H1 (cell line): ENCODE measurements around the gene GALNT17. TPM values are rescaled to one million over a fixed set of nuclear protein-coding genes. Genes with fewer than 3 reads are reported as not detected.

Source experiments
- CBX5 ChIP-seq: fragments of 300-800, 300-1000 bp; sonication (generic); IDR thresholded peaks from 2 replicates; pipeline ENCODE4 v1.7.1; 2016; ENCODE audit warnings: antibody characterized with exemption, low read length, low read depth
- SAP30 ChIP-seq: fragments of 300-600 bp; sonication (generic); IDR thresholded peaks from 2 replicates; pipeline ENCODE4 v1.7.1; 2012; ENCODE audit warnings: low read length, moderate library complexity, mild to moderate bottlenecking, inconsistent platforms; ENCODE audit not compliant: insufficient read depth, insufficient replicate concordance
- polyA plus RNA-seq, 7 experiments: library from polyadenylated mRNA; depleted of rRNA in 3 of 7; stranded (reverse) in 5 of 7; unstranded in 2 of 7; fragments of >200 nt in 5 of 7; fragments of 200-250 nt in 2 of 7; gene quantifications; 1 replicate in 5 of 7; 2 replicates in 1 of 7; 4 replicates in 1 of 7; pipeline versions ENCODE4 v1.2.1 to v1.2.3, GENCODE V29; 2011 to 2013; ENCODE audit warnings: missing spikeins in 2 of 7, mixed read lengths in 2 of 7
- total RNA-seq: library from RNA; stranded (reverse); fragmentation: NEBNext Ultra II Directional; extraction: Animal tissue kit (Norgen Biotek cat#: 25700); gene quantifications from 2 replicates; pipeline ENCODE4 v1.2.1, GENCODE V29; 2021
- TF ChIP-seq, protein P1 (sequence below): fragments of 300-600 bp; sonication (generic); IDR thresholded peaks from 2 replicates; pipeline ENCODE4 v1.7.1; 2012; ENCODE audit warnings: low read length, moderate library complexity, mild to moderate bottlenecking, inconsistent platforms; ENCODE audit not compliant: insufficient replicate concordance

Gene GALNT17
- total and polyA plus RNA-seq, 2 of the 8 experiments (the other 6 are each of a cell fraction or from before 2014, with no cell fraction given): 37.7 to 47.0 TPM

DNA sequence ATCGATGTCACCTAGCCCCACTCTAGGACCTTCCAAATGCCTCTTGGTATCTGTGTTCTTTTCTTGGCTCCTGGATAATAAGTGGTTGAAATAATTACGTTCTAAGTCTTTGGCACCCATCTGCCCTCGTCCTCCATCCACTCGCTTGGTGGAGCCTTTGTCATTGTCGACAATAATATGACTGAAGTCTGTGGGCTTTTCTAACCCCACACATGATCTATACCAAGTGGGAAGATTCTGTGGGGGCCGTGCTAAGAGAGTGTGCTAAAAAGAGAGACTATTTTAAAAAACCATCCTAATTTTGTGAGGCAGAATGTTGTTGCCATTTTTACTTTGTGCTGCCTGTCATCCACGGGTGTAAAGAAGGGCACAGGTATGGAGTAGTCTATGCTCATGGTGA lies 113.1 kb downstream of the GALNT17 start (continued):
- TF ChIP-seq CBX5 (no peak), SAP30 (no peak)
- TF ChIP-seq, protein P1, sequence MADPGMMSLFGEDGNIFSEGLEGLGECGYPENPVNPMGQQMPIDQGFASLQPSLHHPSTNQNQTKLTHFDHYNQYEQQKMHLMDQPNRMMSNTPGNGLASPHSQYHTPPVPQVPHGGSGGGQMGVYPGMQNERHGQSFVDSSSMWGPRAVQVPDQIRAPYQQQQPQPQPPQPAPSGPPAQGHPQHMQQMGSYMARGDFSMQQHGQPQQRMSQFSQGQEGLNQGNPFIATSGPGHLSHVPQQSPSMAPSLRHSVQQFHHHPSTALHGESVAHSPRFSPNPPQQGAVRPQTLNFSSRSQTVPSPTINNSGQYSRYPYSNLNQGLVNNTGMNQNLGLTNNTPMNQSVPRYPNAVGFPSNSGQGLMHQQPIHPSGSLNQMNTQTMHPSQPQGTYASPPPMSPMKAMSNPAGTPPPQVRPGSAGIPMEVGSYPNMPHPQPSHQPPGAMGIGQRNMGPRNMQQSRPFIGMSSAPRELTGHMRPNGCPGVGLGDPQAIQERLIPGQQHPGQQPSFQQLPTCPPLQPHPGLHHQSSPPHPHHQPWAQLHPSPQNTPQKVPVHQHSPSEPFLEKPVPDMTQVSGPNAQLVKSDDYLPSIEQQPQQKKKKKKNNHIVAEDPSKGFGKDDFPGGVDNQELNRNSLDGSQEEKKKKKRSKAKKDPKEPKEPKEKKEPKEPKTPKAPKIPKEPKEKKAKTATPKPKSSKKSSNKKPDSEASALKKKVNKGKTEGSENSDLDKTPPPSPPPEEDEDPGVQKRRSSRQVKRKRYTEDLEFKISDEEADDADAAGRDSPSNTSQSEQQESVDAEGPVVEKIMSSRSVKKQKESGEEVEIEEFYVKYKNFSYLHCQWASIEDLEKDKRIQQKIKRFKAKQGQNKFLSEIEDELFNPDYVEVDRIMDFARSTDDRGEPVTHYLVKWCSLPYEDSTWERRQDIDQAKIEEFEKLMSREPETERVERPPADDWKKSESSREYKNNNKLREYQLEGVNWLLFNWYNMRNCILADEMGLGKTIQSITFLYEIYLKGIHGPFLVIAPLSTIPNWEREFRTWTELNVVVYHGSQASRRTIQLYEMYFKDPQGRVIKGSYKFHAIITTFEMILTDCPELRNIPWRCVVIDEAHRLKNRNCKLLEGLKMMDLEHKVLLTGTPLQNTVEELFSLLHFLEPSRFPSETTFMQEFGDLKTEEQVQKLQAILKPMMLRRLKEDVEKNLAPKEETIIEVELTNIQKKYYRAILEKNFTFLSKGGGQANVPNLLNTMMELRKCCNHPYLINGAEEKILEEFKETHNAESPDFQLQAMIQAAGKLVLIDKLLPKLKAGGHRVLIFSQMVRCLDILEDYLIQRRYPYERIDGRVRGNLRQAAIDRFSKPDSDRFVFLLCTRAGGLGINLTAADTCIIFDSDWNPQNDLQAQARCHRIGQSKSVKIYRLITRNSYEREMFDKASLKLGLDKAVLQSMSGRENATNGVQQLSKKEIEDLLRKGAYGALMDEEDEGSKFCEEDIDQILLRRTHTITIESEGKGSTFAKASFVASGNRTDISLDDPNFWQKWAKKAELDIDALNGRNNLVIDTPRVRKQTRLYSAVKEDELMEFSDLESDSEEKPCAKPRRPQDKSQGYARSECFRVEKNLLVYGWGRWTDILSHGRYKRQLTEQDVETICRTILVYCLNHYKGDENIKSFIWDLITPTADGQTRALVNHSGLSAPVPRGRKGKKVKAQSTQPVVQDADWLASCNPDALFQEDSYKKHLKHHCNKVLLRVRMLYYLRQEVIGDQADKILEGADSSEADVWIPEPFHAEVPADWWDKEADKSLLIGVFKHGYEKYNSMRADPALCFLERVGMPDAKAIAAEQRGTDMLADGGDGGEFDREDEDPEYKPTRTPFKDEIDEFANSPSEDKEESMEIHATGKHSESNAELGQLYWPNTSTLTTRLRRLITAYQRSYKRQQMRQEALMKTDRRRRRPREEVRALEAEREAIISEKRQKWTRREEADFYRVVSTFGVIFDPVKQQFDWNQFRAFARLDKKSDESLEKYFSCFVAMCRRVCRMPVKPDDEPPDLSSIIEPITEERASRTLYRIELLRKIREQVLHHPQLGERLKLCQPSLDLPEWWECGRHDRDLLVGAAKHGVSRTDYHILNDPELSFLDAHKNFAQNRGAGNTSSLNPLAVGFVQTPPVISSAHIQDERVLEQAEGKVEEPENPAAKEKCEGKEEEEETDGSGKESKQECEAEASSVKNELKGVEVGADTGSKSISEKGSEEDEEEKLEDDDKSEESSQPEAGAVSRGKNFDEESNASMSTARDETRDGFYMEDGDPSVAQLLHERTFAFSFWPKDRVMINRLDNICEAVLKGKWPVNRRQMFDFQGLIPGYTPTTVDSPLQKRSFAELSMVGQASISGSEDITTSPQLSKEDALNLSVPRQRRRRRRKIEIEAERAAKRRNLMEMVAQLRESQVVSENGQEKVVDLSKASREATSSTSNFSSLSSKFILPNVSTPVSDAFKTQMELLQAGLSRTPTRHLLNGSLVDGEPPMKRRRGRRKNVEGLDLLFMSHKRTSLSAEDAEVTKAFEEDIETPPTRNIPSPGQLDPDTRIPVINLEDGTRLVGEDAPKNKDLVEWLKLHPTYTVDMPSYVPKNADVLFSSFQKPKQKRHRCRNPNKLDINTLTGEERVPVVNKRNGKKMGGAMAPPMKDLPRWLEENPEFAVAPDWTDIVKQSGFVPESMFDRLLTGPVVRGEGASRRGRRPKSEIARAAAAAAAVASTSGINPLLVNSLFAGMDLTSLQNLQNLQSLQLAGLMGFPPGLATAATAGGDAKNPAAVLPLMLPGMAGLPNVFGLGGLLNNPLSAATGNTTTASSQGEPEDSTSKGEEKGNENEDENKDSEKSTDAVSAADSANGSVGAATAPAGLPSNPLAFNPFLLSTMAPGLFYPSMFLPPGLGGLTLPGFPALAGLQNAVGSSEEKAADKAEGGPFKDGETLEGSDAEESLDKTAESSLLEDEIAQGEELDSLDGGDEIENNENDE: no peak
